Astrocyte of the cerebellum (primary cell): Measurements from ENCODE around the gene REL.
"Not testable (repeated sequence)": the region's sequence is repeated elsewhere in the genome, so short reads cannot be mapped to it uniquely, and the experiment has no call there.

Experiments
- DNase-seq: peaks from one replicate; pipeline ENCODE4 v3.0.0-alpha.2; 2011; ENCODE audit warnings: low read depth
- H3K4me3 ChIP-seq: 2 replicates; pipeline ENCODE4 v1.5.1; 2011; ENCODE audit warnings: mild to moderate bottlenecking, low read depth, low read length, moderate library complexity
- in situ Hi-C: cut with HindIII; loops from 2 replicates; pipeline ENCODE4 v1.10.0; 2017; ENCODE audit warnings: low sequenced_read_pairs
- TF ChIP-seq, protein P1 (sequence below): IDR thresholded peaks from 2 replicates; pipeline ENCODE4 v1.5.1; 2012; ENCODE audit warnings: low read length, low read depth, moderate library complexity, mild to moderate bottlenecking; ENCODE audit errors: missing control alignments

Gene REL

DNA sequence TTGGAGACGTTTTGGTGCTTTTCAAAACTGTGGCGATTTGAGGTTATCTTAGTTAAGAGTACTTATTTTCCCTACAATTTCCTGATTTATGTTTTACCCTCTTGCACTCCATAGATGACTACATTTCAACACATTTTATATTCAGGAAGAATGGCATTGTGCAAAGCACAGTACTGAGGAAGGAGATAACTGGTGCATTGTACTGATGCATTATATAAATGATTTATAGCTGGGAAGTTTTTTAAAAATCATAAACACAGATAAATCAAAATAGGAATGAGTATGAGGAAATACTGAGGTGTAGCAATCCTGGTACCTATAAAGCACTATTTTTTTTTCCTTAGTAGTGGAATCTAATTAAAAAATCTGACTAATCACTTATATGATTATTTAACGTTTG is 5.6 kb downstream of the REL start:
- in situ Hi-C loops, result no loop called here
- DNase-seq, result no peak
- TF ChIP-seq, protein P1, sequence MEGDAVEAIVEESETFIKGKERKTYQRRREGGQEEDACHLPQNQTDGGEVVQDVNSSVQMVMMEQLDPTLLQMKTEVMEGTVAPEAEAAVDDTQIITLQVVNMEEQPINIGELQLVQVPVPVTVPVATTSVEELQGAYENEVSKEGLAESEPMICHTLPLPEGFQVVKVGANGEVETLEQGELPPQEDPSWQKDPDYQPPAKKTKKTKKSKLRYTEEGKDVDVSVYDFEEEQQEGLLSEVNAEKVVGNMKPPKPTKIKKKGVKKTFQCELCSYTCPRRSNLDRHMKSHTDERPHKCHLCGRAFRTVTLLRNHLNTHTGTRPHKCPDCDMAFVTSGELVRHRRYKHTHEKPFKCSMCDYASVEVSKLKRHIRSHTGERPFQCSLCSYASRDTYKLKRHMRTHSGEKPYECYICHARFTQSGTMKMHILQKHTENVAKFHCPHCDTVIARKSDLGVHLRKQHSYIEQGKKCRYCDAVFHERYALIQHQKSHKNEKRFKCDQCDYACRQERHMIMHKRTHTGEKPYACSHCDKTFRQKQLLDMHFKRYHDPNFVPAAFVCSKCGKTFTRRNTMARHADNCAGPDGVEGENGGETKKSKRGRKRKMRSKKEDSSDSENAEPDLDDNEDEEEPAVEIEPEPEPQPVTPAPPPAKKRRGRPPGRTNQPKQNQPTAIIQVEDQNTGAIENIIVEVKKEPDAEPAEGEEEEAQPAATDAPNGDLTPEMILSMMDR, result no peak
- no peak overlapping the region for H3K4me3 ChIP-seq

DNA sequence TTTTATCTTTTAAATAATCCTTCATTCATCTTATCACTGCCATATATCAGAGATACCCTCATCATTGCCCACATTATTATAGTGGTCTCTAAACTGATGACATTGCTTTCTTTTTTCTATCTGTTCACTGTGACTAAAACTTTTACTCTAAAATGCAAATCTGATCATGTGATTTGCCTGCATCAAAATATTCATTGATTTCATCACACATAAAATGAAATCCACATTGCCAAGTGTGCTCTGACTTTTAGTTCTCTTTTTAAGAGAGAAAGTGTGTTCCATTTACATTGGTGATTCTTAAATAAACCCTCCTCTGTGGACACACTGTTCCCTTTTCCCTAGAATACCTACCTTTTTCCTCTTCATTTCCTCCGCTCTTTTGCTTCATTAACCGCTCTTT is 7.5 kb downstream of the REL start:
- DNase-seq, result no peak
- in situ Hi-C loops, result no loop called here
- TF ChIP-seq, protein P1, result no peak

DNA sequence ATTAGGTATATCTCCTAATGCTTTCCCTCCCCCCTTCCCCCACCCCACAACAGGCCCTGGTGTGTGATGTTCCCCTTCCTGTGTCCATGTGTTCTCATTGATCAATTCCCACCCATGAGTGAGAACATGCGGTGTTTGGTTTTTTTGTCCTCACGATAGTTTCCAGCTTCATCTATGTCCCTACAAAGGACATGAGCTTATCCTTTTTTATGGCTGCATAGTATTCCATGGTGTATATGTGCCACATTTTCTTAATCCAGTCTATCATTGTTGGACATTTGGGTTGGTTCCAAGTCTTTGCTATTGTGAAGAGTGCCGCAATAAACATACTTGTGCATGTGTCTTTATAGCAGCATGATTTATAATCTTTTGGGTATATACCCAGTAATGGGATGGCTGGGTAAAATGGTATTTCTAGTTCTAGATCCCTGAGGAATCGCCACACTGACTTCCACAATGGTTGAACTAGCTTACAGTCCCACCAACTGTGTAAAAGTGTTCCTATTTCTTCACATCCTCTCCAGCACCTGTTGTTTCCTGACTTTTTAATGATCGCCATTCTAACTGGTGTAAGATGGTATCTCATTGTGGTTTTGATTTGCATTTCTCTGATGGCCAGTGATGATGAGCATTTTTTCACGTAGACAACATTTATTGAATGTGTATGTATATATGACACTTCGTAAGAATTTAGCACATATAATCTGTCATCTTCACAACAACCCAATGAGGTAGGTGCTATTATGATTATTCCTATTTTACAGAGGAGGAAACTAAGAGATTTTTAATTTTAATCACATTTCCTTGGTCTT is 8.4 kb downstream of the REL start:
- in situ Hi-C loops, DNase-seq, H3K4me3 ChIP-seq: not testable (repeated sequence)

More for the DNA sequence above, 7.5 kb downstream of the REL start:
- no peak overlapping the region for H3K4me3 ChIP-seq

DNA sequence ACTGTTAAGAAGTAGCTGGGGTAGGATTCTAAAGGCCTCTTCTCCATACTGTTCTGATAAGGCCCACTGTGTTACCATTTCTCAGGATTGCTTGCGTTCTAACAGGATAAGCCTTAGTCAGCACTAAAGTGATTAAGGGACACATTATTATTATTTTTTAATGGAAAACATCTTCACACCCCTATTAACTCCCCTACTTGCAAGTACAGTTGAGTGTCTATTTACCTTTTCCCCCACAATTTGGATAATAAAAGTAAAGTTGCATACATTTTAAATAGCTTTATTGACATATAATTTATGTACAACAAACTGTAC is 9.0 kb downstream of the REL start:
- H3K4me3 ChIP-seq, result no peak overlapping the region
- no peak for DNase-seq

DNA sequence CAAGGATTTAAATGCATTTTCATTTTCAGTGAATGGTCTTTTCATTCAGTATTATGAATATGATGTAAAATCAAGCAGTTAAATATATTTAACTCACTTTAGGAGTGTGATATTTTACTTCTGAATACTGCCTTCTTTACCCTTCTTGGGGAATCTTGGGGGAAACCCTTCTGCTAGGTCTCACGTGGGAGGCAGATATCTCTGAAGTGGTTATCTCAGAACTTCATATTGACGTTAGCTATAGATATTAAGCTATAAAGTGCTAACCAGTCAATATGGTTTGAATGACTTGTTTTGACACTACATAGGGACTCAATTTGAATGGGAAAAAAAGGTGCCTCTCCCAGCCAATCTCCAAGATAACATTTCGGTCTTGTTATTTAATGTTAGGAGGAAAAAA is 9.8 kb downstream of the REL start:
- no peak overlapping the region for H3K4me3 ChIP-seq
- DNase-seq, result no peak
- TF ChIP-seq, protein P1, result no peak
- in situ Hi-C loops, result no loop called here

More for the DNA sequence above, 9.0 kb downstream of the REL start:
- TF ChIP-seq, protein P1, result no peak
- in situ Hi-C loops, result no loop called here

DNA sequence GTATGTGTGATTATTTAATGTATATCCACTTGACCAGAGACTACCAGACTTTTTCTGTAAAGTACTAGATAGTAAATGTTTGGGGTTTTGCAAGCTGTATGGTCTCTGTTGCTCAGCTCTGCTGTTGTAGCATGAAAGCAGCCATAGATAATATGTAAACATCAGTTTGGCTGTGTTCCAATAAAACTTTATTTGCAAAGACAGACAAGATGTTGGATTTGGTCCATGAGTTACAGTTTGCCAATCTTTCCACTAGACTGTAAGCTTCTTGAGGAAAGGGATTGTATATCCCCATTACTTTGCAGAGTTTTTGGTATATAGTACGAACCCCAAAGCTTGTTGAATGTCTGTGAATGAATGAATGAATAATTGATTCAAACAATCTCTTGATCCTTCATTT is 17.2 kb downstream of the REL start:
- H3K4me3 ChIP-seq, result no peak overlapping the region
- in situ Hi-C loops, result no loop called here
- TF ChIP-seq, protein P1, result no peak
- DNase-seq, result no peak

DNA sequence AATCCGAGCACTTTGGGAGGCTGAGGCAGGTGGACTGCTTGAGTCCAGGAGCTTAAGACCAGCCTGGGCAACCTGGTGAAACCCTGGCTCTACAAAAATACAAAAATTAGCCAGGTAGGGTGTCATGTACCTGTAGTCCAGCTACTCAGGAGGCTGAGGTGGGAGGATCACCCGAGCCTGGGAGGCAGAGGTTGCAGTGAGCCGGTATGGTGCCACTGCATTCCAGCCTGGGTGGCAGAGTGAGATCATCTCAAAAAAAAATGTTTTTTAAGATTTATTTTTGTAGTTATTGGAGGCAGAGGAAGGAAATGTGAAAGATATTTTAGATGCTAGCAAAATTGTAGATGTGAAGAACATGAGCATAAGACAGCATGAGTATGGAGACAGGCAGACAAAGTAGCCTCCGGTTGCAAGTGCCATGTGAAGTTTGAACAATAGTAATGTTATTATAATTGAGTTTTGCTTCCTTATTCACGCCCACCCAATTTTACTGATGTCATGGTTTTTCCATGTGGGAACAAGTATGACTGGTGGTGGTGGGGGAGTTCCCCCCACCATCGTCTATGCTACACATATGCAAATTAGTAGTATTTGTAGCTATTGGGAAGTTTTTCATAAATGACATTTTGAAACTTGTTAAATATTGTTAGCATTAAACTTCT is 18.0 kb downstream of the REL start:
- no peak overlapping the region for H3K4me3 ChIP-seq
- no peak for DNase-seq
- in situ Hi-C loops, result no loop called here
- TF ChIP-seq, protein P1, result no peak
